Measurements from ENCODE around the gene ATP8A2.

ATP8A2 gene

DNA sequence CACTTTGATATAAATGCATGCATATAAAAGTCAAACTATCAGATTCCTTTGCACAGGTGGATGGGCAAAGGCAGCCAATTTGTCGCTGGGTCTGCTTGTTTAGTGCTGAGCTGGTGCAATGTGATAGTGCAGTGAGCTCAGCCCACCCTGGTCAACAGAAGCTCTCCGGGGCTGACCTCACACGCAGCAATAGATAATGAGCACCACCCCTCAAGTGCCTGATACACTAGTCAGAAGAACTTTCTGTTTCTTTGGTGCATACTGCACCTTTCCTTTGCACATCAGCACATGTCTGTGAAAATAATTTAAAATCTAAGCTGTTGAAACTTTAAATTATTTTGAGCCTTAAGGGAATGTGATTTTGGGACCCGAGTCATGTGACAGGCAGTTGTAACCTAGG, 20.2 kb downstream of the ATP8A2 start:
- TF ChIP-seq TAF1 (IDR thresholded peaks at IDR 0.05; ENCODE audit: borderline replicate concordance, insufficient read depth, low read length) (no peak), FOXP2 (optimal IDR thresholded peaks at IDR 0.05; ENCODE audit: borderline replicate concordance, extremely low read depth, extremely low read length, insufficient read depth) (no peak), POLR2AphosphoS5 (IDR thresholded peaks at IDR 0.05; ENCODE audit: low read depth, low read length) (no peak), SIN3A (IDR thresholded peaks at IDR 0.05; ENCODE audit: borderline replicate concordance, insufficient read depth, low read length) (no peak)
- TF ChIP-seq, protein P1, sequence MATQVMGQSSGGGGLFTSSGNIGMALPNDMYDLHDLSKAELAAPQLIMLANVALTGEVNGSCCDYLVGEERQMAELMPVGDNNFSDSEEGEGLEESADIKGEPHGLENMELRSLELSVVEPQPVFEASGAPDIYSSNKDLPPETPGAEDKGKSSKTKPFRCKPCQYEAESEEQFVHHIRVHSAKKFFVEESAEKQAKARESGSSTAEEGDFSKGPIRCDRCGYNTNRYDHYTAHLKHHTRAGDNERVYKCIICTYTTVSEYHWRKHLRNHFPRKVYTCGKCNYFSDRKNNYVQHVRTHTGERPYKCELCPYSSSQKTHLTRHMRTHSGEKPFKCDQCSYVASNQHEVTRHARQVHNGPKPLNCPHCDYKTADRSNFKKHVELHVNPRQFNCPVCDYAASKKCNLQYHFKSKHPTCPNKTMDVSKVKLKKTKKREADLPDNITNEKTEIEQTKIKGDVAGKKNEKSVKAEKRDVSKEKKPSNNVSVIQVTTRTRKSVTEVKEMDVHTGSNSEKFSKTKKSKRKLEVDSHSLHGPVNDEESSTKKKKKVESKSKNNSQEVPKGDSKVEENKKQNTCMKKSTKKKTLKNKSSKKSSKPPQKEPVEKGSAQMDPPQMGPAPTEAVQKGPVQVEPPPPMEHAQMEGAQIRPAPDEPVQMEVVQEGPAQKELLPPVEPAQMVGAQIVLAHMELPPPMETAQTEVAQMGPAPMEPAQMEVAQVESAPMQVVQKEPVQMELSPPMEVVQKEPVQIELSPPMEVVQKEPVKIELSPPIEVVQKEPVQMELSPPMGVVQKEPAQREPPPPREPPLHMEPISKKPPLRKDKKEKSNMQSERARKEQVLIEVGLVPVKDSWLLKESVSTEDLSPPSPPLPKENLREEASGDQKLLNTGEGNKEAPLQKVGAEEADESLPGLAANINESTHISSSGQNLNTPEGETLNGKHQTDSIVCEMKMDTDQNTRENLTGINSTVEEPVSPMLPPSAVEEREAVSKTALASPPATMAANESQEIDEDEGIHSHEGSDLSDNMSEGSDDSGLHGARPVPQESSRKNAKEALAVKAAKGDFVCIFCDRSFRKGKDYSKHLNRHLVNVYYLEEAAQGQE (IDR thresholded peaks at IDR 0.05; ENCODE audit: insufficient read depth in 1 of 2, low read depth in 2 of 2, low read length in 2 of 2): no peak

DNA sequence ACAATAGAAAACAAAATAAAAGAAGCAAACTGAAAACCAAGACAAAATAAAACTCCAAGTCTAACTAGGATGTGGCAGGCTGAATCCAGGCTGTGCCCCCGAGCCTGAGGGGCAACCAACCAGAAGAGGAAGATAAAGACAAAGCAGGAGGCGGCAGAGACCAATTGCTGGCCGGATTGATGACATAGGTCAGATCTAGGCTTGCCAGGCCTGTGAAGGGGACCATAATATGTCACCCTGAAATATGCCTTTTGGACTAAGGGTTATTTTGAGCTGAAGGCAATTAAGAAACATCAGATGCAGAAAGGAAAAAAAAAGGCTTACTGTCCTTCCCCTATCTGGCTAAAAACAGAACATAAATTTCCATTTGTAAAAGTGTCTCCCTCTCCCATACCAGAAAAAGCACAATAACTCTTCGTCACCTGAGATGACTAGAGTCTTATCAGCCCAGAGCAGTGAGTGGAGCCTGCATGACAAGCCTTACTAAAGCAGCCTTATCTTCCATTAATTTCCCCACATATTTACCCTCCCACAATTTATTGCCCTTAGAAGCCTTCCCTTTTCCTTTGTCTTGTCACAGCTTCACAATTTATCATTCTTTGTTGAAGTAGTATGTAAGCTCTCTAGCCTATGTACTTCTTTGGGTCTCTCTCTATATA, 22.8 kb downstream of the ATP8A2 start:
- TF ChIP-seq POLR2AphosphoS5 (IDR thresholded peaks at IDR 0.05; ENCODE audit: low read depth, low read length) (no peak), FOXP2 (optimal IDR thresholded peaks at IDR 0.05; ENCODE audit: borderline replicate concordance, extremely low read depth, extremely low read length, insufficient read depth) (no peak)
- TF ChIP-seq, protein P1 (IDR thresholded peaks at IDR 0.05; ENCODE audit: insufficient read depth in 1 of 2, low read depth in 2 of 2, low read length in 2 of 2): no peak

DNA sequence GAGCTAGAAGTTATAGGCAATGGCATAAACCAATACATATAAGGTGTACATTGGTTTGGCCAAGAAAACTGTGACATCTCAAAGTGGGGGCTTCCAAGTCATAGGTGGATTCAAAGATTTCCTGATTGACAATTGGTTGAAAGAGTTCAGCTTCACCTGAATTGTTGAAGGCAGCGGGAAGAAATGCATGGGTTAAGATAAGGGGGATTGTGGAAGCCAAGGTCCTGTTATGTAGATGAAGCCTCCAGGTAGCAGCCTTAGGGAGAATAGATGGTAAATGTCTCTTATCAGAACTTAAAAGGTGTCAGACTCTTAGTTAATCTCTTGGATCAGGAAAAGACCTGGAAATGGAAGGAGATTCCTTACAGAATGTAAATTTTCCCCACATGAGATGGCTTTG, 26.0 kb downstream of the ATP8A2 start:
- TF ChIP-seq TAF1 (IDR thresholded peaks at IDR 0.05; ENCODE audit: borderline replicate concordance, insufficient read depth, low read length) (no peak), FOXP2 (optimal IDR thresholded peaks at IDR 0.05; ENCODE audit: borderline replicate concordance, extremely low read depth, extremely low read length, insufficient read depth) (no peak), SIN3A (IDR thresholded peaks at IDR 0.05; ENCODE audit: borderline replicate concordance, insufficient read depth, low read length) (no peak), POLR2AphosphoS5 (IDR thresholded peaks at IDR 0.05; ENCODE audit: low read depth, low read length) (no peak)
- TF ChIP-seq, protein P1 (IDR thresholded peaks at IDR 0.05; ENCODE audit: insufficient read depth in 1 of 2, low read depth in 2 of 2, low read length in 2 of 2): no peak

DNA sequence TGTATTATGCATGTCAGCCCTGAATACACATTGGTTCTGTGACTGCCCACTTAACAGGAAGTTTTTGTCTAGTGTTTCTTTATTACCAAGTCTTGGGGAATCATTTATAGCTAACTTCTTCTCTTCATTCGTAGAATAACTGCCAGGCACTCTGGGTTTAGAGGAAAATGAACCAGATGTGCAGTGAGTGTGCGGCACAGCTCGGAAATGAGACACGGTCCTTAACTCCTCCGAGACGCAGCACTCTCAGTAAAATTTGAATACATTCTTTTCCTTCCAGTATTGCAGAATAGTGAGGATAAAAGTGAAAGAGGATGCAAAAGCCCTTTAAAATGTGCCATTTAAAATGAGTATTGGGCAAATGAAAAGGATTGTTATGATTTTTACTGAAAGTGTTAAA, 29.2 kb downstream of the ATP8A2 start:
- TF ChIP-seq, protein P1 (IDR thresholded peaks at IDR 0.05; ENCODE audit: insufficient read depth in 1 of 2, low read depth in 2 of 2, low read length in 2 of 2): no peak
- TF ChIP-seq POLR2AphosphoS5 (IDR thresholded peaks at IDR 0.05; ENCODE audit: low read depth, low read length) (no peak), TAF1 (IDR thresholded peaks at IDR 0.05; ENCODE audit: borderline replicate concordance, insufficient read depth, low read length) (no peak), SIN3A (IDR thresholded peaks at IDR 0.05; ENCODE audit: borderline replicate concordance, insufficient read depth, low read length) (no peak), FOXP2 (optimal IDR thresholded peaks at IDR 0.05; ENCODE audit: borderline replicate concordance, extremely low read depth, extremely low read length, insufficient read depth) (no peak)

- TF ChIP-seq, protein P1 (IDR thresholded peaks at IDR 0.05; ENCODE audit: insufficient read depth in 1 of 2, low read depth in 2 of 2, low read length in 2 of 2): no peak
- TF ChIP-seq POLR2AphosphoS5 (IDR thresholded peaks at IDR 0.05; ENCODE audit: low read depth, low read length) (no peak), TAF1 (IDR thresholded peaks at IDR 0.05; ENCODE audit: borderline replicate concordance, insufficient read depth, low read length) (no peak), SIN3A (IDR thresholded peaks at IDR 0.05; ENCODE audit: borderline replicate concordance, insufficient read depth, low read length) (no peak), FOXP2 (optimal IDR thresholded peaks at IDR 0.05; ENCODE audit: borderline replicate concordance, extremely low read depth, extremely low read length, insufficient read depth) (no peak)
Measured at GRCh38 chr13:25401958-25402357, 30.2 kb downstream of the ATP8A2 start.

All from PFSK-1 (cell line).